GM19025 (cell line): ENCODE data around the gene ADCY2.

Experiments
- ATAC-seq: cut with Tn5 transposase; IDR thresholded peaks from one replicate; pipeline ENCODE4 v1.9.1; 2021; ENCODE audit warnings: mild to moderate bottlenecking, low read depth, moderate library complexity; ENCODE audit not compliant: unreplicated experiment

The ADCY2 gene

DNA sequence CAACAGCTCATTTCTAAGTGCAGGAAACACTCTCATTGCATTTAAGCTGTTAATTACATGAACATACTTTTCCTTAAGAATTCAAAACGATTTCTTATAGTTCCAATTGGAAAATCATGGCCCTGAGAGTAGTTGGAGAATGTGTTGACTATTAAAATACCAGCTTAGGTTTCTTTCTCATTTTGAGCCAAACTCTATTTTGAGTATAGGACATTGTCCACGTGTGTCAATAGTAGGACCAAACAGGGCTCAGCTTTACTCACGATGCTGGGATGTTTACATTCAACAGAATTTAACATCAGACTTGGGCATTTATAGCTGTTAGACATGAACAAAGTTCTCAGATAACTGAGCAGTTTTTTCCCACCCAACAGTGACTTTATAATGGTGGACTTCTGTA is 39.6 kb downstream of the ADCY2 start:
- no peak for ATAC-seq

DNA sequence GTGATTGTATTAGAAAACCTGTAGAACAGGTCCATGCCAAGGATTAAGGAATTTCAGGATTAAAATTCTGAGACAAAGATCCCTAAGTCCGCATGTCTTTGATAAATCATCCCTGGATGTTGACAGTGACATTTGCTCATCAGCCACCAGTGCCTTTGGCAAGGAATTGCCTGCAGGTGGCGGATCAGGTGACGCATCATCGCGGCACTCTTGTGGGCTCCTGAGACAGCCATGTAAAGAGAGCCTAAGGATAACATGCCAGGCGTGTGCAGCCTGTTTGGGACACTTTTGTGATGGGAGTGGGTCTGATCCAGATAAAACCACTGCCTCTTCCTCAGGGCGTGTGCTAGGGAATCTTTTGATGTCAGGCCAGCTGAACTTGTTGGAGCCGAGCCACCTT is 40.6 kb downstream of the ADCY2 start:
- no peak for ATAC-seq

DNA sequence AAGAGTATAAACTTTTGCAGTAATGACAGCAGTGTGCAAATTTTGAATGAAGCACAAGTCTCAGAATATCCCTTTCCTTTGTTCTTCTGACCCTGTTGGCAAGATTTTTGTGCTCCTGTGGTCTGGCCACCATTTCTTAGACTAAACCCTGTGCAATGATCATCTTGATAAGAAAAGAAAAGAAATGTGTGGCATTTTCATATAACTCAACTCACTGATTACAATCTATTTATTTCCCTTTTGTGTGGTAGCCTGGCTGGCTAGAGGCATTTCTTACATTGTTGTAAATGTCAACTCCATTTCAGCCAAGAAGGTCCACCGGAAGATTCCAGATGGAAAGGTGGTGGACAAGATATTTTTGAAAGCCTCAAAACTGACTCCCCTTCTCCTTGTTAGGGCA is 41.9 kb downstream of the ADCY2 start:
- ATAC-seq: no peak

DNA sequence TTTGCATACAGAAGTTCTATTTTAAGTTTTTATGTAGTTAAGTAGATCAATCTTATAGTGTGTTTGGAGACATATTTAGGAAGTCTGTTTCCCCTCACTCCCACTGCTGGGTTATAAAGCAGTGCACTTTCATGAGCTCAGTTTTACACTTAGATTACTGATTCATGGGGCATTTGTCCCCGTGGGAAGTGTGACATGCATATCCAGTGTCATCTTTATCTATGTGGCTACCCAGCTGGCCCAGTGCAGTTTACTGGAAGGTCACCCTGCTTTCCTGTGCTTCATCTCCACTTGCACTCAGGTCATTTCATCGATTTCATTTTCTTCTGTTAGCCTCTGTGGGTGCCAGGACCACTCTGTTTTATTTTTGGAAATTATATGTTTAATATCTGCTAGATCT is 49.1 kb downstream of the ADCY2 start:
- ATAC-seq: no peak

DNA sequence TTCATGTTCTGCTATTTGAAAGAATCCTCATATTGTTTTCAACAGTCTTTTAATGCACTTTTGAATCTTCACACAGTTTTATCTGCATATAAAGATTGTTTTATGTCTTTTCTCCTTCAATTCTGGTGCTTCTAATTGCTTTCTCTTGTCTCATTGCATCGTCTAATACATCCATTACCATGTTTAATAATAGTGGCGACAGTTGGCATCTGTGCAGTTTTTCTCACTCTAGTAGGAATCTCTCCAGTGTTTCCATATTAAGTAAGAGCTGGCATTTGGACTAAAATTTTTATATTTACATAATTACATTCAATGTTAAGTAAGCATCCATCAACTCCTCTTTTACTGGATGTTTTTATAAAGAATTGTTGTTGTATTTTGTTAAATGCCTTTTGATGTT is 49.9 kb downstream of the ADCY2 start:
- ATAC-seq: no peak

DNA sequence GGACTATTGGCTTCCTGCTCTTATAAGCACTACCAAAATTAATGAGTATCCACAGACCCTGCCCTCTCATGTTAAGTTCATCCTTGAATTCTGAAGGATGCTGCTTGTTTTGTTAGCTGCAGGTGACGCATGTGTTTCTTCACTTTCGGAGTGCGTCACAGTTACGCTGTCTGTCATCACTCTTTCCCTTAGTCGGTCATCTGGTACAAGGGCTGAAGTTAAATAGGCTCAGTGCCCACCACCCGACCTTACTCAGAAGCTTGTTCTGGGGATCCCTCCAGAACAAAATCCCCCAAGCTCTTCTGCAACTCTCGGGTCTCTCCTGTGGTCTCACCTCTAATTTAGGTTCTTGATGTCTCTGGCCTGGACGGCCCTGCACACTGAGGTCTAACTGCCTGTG is 51.0 kb downstream of the ADCY2 start:
- ATAC-seq: no peak

DNA sequence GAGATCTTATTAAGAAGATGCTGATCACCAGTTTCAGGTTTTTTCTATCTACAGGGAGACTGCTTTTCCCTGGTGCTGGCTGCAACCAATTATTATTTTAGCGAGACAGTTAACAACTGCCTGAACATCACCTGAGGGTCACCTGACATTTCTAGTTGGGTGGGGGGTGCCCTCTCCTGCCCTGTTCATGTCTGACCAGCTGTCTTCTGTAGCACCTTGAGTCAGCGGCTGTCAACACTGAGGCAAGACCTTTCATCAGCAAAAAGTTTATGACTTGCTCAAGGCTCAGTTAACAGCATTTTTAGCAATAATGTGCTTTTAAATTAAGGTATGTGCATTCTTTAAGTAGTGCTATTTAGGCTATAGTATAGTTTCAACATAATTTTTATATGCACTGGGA is 58.0 kb downstream of the ADCY2 start:
- no peak for ATAC-seq

DNA sequence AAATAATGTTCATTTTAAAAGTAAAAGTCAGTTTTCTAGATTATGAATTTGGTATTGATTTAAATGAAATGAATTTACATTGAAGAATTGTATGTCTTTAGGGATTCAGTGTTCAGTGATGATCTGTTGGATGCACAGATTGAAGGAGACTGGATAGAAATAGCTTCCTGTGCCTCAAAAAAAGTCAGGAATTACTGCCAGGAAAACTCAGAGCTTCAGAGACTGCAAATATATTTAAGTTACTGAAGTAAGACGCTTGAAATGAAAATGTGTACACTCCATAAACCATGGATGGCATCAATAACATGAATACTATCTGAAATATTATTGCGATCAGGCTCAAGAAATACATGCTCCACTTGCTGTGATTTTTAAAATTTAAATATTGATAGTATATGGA is 60.3 kb downstream of the ADCY2 start:
- ATAC-seq: no peak

DNA sequence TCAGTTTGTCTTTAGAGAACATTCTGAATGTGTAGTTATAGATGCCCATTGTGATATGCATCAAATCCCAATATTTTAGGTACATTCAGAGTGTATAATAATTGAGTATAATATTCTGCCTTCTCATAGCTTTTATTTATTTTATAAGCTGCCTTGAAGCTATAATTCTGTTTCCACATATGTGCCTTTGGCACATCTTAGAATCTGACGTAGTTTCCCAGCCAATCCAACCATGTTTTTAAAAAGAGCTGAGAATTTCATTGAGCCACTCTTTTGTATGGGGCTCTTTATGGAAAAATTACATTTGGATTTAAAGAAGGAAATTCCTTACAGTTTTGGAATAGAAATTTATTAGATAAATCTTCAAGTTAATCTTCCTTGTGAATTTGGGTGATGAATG is 65.4 kb downstream of the ADCY2 start:
- no peak for ATAC-seq

DNA sequence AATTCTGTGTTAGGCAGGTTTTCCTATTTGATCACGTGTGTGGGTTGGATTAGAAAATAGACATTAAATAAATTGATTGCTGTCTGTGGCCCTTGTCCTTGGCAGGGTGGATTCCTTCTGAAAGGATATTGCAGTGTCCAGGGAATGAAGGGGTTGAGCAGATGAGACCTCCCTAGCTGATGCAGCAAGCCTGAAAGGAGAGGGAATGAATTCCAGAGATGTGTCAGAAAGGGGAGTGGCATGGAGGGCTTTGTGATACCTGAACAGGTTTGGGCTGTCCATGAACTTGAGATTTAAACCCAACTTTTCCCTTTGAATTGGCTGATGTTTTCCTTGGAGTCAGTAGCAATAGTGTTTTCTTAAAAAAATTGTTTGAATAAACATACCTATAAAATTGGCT is 66.8 kb downstream of the ADCY2 start:
- no peak for ATAC-seq

DNA sequence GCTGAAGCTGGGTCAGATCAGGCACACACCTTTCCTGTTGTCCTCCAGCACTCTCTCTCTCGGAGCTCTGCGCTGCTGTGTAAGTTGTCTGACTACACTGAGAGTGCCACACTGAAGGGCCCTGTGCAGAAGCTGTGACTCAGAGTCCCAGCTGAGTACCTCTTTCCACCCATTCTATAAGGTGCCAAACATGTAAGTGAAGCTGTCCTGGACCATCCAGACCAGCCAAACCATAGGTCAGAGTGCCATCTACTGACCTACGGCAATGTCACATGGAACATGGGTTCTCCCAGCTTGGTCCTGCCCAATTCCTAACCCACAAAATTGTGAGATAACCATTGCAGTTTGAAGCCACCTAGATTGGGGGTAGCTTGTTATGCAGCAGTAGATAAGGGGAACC is 68.2 kb downstream of the ADCY2 start:
- ATAC-seq: no peak

DNA sequence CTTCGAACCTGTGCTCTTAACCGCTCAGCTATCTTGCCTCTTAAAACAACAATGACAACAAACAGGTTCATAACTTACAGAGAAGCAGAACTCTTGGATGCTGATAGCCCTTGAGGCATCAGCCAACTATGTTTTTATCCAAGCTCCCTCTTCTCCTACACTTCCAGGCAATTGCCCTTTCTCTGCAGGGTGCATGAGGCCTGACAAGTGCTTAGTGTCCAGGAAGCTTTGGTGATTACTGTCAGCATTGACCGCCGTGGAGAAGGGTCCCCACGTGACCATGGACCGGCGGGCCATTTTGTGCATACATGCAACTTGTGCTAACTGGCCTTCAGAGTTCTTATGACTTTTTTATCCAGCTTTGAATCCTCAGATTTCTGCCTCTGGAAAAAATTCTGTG is 71.2 kb downstream of the ADCY2 start:
- ATAC-seq: no peak

DNA sequence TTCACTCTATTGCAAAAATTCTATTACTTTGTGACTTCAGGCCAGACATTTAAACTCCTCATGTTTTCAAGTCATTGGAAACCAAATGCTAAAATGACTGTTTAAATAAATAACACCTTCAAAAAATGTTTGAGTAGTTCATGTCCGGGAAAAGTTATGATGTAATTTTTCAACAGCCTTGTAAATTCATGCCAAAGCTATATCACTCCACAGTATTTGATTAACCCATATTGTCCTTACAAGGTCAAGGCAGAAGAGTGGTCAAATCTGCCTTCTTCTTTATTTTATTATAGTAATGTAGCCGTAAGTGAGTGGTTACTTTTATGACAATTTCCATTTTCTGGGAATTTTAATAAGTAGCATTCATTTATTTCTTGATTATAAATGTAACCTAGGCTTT is 72.8 kb downstream of the ADCY2 start:
- no peak for ATAC-seq

DNA sequence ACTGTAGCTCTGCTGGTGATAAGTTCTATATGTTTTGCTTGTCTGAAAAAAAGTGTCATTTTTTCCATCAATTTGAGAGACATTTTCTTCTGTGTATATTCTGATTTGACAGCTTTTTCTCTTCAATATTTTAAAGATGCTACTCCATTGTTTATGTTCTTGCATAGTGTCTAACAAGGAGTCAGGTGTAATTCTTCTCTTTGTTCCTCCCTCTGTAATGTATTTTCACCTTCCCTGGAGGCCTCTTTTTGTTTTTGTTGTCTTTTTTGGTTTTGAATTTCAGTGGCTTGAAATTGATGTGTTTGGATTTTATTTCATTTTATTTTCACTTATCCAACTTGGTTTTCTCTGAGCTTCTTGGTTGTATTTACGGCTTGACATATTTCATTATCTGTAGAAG is 75.8 kb downstream of the ADCY2 start:
- ATAC-seq: no peak

DNA sequence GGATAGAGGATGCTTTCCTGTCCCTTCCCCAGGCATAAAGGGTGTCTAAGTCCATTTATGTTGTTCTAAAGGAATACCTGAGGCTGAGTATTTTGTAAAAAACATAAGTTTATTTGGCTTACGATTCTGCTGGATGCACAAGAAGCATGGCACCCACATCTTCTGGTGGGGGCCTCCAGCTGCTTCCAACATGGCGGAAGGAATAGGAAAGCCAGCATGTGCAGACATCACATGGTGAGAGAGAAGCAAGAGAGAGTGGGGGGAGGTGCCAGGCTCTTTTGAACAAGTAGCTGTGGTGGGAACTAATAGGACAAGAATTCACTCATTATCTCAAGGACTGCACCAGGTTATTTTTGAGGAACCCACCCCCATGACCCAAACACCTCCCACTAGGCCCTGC is 77.2 kb downstream of the ADCY2 start:
- ATAC-seq: no peak

DNA sequence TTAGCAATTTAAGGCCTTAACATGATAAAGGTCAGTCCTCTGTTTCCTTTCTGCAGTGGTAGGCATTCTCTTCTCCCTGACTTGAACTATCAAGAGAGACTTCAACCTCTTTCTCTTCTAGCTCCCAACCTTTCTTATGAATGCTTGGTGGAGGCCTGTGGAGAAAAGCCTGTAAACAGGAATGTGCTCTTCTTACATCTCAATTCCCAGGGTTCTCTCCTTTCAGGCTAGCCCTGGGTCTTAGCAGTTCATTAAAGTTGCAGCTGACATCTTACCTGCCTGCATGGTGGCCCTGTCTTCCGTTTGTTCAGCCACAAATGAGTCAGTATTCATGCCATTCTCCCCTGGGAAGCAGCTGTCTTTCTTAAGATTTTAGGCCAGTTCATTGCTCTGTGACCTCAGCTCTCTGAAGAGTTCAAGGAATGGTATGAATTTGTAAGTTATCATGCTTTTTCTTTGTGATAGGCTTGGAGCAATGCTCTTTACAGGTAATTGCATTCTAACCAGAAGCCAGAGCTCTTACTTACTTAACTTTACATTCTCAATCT is 77.8 kb downstream of the ADCY2 start:
- ATAC-seq: no peak

DNA sequence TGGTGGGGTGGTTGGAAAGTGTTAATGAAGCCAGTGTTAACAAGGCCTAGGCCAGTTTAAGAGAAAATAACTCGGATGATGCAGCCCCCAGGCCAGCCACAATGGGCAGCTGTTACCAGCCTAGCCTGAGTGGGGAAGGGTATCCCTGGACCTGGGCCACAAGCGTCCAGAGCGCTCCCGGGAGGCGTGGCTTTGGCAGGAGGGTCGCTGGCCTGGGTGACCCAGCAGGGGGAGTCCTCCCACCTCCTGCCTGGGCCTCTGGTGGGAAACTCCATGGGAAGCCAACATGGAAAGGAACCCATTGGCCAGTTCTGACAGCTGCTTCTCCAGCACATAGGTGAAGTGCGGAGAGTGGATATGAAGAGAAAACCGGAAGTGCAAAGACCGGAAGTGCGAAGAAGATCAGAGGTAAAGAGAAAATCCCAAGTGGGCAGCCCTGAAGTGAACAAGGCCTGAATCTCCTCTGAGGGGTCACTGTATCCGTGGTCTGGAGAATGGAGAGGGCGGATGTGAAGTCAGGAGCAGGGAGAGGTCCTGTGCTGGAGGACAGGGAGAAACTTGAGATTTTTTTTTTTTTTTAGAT is 79.0 kb downstream of the ADCY2 start:
- ATAC-seq: no peak

DNA sequence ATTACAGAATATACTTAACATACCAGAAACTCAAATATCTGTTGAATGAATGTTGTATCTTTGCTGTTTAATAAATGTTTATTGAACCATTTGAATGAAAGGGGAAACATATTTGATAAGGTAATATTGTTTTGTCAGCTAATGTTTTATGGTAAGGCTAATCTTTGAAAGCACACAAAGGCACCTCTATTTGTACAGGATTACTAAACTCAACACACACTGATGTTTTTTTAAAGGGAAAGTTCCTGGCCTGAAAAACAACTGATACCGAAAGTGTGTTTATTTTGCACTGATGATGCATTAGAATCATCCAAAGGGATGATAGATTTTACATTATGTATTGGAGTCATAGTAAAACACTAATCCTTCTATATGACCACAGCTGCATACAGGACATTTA is 82.5 kb downstream of the ADCY2 start:
- no peak for ATAC-seq

DNA sequence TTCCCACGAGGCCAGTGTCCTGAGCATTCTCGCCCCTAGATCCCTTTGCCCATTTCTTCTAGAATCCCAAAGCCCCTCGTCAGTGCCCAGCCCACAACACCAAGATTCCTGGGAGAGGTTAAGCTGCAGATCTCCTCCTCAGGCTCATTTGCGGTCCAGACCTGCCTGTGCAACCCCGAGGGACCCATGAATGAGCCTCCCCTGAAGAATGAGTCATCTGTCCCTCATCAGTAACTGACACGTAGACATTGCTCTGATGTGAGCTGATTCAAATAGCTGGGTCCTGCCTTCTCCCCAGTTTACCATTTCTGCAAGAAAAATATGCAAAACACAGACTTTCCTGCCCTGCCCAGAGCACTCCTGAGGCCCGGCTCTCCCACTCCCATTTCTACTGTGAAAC is 92.8 kb downstream of the ADCY2 start:
- ATAC-seq: no peak

DNA sequence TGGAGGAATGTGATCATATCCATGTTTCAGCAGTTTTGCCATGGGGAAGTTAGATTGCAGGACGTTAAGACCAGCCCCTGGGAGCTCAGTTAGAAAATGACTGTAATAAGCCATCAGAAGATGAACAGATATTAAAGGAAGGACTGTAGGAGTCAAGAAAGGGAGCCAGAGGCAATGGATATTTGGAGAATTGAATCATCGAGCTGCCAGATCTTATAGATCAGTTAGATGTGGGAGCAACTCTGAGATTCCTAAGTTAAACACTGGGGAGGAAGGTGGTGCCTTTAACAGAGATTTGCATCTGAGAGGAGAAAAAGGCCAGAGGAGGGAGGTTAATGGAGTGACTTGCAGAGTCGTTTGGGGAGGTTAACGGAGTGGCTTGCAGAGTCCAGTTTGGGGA is 96.4 kb downstream of the ADCY2 start:
- ATAC-seq: no peak

DNA sequence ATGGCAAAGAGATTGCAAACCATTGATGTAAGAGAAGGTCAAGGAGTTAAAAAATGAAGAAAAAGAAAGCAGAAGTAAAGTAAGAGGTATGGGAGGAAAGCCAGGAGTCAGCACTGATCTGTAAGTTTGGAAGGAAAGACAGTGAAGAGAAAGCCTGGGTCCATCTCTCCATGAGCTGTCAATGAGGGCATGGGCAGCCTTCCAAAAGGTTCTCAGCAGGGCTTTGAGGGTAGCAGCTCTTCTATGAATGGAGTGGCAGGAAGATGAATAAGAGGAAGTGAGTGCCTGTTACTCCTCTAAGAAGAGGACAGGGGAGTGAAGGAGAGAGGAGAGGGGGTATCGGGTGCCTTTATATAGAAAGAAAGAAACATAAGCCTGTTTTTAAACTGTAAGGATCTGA is 97.1 kb downstream of the ADCY2 start:
- no peak for ATAC-seq

DNA sequence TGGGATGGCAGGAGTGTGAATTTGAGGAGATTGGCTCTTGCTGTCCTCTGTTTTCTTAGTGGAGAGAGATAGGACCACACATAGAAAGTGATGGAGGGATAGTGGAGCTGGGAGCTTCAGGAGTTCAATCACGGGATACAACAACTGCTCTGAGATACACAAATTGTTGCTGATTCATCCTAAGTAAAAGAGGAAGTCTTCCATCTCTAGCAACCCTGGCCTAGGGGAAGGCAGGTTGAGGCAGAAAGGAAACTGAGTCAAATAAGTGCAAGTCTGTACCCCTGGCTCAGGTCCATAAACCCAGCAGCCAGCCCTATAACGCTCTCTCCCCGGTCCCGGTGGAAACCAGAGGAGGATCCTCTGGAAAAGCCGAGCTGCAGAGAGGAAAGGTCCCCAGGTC is 97.7 kb downstream of the ADCY2 start:
- no peak for ATAC-seq

DNA sequence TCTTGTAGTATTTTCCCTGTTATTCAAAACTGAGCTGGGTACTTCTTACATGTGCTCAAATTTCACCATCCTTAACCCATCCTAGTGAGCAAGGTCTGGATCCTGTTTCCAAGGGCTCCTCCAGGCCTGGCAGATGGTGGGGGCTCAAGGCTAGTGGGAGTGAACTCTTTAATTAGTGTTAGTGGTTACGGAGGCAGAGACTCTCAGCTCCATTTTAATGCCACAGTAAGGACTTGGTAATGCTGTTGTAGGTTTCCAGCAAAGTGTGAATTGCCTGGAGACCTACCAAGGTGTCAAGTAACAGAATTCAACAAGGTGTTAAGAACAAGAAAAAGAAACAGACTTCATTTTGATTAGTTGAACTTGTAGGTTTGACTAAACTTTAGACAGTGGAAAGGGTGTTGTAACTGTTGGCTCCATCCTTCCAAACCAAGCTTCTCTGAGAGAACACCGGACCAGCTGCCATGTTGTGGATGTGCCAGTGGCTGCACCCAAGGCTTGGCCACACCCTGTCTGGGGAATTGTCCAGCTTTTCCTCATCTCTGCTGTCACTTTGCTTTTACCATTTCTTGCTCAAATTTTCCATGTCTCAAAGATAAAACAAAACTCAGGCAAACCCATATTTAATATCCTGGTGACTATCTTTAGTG is 98.7 kb downstream of the ADCY2 start:
- no peak for ATAC-seq
